Posterior vena cava (tissue), 2 donors: ENCODE measurements around the gene CCDC40. TPM values are rescaled to one million over a fixed set of nuclear protein-coding genes. Genes with fewer than 3 reads are reported as not detected.

Experiments
- DNase-seq: peaks from one replicate; pipeline ENCODE4 v3.0.0-alpha.2; 2020; ENCODE audit warnings: low spot score
- intact Hi-C, 2 donors: fragments of 100-400 bp; cut with DNase I; formaldehyde crosslinking; loops; one replicate each; pipeline versions ENCODE4 v1.14.1 to v1.14.2; 2022 to 2023
- total RNA-seq, 2 donors: library from RNA; stranded (reverse); fragmentation: NEBNext Ultra II Directional; extraction: Animal tissue kit (Norgen Biotek cat#: 25700); gene quantifications; one replicate each; pipeline ENCODE4 v1.2.1, GENCODE V29; 2021
- donor health status: DM: yes; HTN: yes; CAD: no.
- donor health status: DM: yes; HTN: yes; CAD: no.

CCDC40 gene
- total RNA-seq, 2 donors from 2014 or later, result 6.2 to 10.4 TPM

GRCh38 chr17:80010283-80010858 lies 26.1 kb upstream of the CCDC40 start:
- intact Hi-C loops, result no loop called here
- no peak for DNase-seq

GRCh38 chr17:80011989-80012555 lies 24.4 kb upstream of the CCDC40 start:
- intact Hi-C loops, result no loop called here
- DNase-seq, result no peak

- intact Hi-C loops, result no loop called here
- DNase-seq, result no peak
Observed at GRCh38 chr17:80012765-80013741, 23.4 kb upstream of the CCDC40 start.

GRCh38 chr17:80017226-80018010 lies 19.0 kb upstream of the CCDC40 start:
- DNase-seq, result no peak
- intact Hi-C loops, result no loop called here

GRCh38 chr17:80018917-80019651 lies 17.4 kb upstream of the CCDC40 start:
- no peak for DNase-seq
- intact Hi-C loops, result no loop called here

- intact Hi-C loops, result no loop called here
- no peak for DNase-seq
Observed at GRCh38 chr17:80021600-80021999, 14.8 kb upstream of the CCDC40 start.

- DNase-seq, result no peak
- intact Hi-C loops, result no loop called here
Observed at GRCh38 chr17:80023481-80024205, 12.8 kb upstream of the CCDC40 start.

- DNase-seq, result no peak
- intact Hi-C loops, result no loop called here
Observed at GRCh38 chr17:80024206-80024972, 12.1 kb upstream of the CCDC40 start.

GRCh38 chr17:80025140-80025539 lies 11.3 kb upstream of the CCDC40 start:
- intact Hi-C loops, result no loop called here
- DNase-seq, result no peak

GRCh38 chr17:80025796-80026195 lies 10.6 kb upstream of the CCDC40 start:
- intact Hi-C loops, result no loop called here
- DNase-seq, result no peak

- DNase-seq, result no peak
Observed at GRCh38 chr17:80026359-80027042, 9.9 kb upstream of the CCDC40 start.

GRCh38 chr17:80027043-80027435 lies 9.4 kb upstream of the CCDC40 start:
- intact Hi-C loops, result no loop called here
- no peak for DNase-seq

More at GRCh38 chr17:80026359-80027042, 9.9 kb upstream of the CCDC40 start:
- intact Hi-C loops, result no loop called here

- DNase-seq, result no peak
Observed at GRCh38 chr17:80028030-80028429, 8.4 kb upstream of the CCDC40 start.

GRCh38 chr17:80029258-80029974 lies 7.0 kb upstream of the CCDC40 start:
- peak; percentile 95 for DNase-seq
- intact Hi-C loops, result no loop called here

More at GRCh38 chr17:80028030-80028429, 8.4 kb upstream of the CCDC40 start:
- intact Hi-C loops, result no loop called here

- intact Hi-C loops, result no loop called here
- no peak for DNase-seq
Observed at GRCh38 chr17:80030730-80031410, 5.6 kb upstream of the CCDC40 start.
